GM18502 (cell line): Measurements from ENCODE around the gene AFAP1.
"Not testable (repeated sequence)": the region's sequence is repeated elsewhere in the genome, so short reads cannot be mapped to it uniquely, and the experiment has no call there.

Source experiments
- ATAC-seq: cut with Tn5 transposase; IDR thresholded peaks from one replicate; pipeline ENCODE4 v1.9.1; 2021; ENCODE audit warnings: mild to moderate bottlenecking; ENCODE audit not compliant: unreplicated experiment, poor library complexity

AFAP1 gene

DNA sequence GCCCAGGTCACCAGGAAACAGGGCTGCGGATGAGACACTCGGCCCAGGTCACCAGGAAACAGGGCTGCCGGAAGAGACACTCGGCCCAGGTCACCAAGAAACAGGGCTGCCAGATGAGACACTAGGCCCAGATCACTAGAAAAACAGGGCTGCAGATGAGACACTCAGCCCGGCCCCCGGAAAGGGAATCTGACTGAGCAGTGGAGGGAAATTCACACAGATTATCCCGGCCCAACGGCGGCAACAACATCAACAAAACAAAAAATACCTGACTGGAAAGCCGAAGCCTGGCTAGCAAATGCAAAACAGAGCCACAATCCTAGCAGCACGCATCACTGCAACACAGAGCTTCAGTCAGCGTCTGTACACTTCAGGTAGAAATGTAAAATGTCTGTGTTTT lies 20.7 kb downstream of the AFAP1 start:
- no peak for ATAC-seq

DNA sequence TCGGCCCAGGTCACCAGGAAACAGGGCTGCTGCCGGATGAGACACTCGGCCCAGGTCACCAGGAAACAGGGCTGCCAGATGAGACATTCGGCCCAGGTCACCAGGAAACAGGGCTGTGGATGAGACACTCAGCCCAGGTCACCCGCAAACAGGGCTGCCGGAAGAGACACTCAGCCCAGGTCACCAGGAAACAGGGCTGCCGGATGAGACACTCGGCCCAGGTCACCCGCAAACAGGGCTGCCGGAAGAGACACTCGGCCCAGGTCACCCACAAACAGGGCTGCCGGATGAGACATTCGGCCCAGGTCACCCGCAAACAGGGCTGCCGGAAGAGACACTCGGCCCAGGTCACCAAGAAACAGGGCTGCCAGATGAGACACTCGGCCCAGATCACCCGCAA lies 21.5 kb downstream of the AFAP1 start:
- not testable (repeated sequence) for ATAC-seq

DNA sequence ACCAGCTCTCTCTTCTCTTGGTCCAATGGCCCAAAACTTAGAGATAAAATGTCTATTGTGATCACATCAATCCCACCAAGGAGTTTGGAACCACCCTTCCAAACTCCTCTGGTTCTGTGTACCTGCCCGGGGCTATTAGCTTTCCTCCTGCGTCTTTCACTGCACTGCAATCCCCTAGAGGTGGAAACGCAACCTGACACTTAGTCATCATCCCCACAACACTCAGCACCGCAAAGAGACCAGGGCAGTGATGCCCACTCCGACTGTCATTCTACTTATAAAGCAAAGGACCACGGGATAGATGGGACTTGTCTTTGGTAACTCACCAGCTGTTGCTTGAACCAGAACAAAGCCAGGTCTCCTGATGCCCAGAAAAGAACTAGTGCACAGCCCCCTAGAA lies 22.0 kb downstream of the AFAP1 start:
- no peak for ATAC-seq

DNA sequence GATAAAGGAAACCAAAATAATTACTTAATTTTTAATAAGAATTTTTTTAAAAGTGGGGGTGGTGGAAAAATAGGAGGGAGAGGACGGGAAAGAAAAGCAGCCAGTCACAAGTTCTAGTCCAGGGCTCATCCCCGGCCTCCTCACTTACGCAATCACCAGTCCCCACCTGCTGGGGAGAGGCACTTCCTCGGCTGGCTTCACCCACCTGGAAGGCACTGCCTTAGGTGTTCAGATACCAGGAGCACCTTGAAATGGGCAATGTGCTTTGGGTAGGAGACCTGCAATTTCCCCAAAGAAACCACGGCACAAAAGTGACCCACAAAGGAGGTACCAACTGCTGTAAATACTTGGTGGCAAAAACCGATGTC lies 23.8 kb downstream of the AFAP1 start:
- ATAC-seq: no peak

DNA sequence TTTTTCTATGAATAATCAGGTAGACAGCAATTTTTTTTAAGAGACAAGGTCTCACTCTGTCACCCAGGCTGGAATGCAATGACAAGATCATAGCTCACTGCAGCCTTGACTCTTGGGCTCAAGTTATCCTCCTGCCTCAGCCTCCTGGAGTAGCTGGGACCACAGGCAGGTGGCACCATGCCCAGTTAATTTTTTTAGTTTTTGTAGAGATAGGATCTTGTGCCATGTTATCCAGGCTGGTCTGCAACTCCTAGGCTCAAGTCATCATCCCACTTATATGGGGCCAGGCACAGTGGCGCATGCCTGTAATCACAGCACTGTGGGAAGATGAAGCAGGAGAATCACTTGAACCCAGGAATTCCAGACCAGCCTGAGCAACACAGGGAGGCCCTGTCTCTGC lies 26.8 kb downstream of the AFAP1 start:
- no peak for ATAC-seq

DNA sequence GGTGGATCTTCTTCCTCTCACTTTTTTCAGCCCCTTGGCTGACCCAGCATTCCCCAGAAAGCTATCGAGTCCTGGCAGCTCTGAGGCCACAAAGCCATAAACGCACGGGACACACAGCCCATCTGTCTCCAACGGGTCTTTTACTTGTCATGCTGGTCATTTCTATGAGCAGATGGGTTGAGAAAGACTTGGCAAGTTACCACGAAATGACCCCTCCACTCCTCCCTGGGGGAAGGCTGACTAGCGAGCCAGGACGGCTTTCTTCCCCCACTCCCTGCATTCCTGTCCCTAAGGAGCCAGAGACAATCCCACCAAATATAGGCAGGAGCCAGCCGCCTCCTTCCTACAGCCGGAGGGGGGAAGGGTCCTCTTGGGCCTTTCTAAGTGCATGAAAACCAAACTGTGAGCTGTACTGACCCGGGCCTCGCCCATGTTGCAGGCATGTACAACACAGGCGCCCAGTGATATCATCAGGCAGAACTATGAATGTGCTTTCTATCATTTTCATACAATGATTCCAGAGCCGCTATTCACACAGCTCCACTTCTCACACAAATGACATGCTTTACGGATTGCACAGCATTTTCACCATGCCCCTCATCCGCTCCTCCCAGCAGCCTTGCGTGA lies 28.6 kb downstream of the AFAP1 start:
- no peak for ATAC-seq

DNA sequence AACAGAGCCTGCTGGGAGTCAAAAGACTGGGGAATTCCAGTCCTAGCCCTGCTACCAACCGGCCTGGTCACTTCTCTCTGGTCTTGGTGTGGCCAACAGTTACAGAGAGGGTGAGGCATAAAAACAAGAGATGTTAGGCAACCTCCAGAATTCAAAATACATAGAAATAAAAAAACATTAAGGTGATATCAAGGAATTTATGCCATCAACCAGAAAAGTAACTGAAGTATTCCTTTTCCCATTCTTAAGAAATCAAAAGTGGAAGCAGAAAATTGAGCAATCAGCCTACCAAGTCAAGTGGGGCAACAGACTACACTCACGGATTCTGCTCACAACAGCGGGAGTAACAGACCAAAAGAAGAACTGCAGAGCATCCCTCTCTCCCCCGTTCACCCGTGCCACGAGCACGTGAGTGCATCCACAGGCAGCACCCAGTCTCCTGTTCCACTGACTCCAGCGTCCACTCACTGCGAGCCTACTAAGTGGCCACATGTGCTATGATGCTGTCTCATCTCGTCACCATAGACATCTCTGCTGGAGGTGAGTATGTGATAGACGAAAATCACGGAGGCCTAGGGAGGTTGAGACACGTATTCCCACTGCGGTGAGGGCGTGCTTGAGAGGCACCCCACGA lies 29.3 kb downstream of the AFAP1 start:
- no peak for ATAC-seq

DNA sequence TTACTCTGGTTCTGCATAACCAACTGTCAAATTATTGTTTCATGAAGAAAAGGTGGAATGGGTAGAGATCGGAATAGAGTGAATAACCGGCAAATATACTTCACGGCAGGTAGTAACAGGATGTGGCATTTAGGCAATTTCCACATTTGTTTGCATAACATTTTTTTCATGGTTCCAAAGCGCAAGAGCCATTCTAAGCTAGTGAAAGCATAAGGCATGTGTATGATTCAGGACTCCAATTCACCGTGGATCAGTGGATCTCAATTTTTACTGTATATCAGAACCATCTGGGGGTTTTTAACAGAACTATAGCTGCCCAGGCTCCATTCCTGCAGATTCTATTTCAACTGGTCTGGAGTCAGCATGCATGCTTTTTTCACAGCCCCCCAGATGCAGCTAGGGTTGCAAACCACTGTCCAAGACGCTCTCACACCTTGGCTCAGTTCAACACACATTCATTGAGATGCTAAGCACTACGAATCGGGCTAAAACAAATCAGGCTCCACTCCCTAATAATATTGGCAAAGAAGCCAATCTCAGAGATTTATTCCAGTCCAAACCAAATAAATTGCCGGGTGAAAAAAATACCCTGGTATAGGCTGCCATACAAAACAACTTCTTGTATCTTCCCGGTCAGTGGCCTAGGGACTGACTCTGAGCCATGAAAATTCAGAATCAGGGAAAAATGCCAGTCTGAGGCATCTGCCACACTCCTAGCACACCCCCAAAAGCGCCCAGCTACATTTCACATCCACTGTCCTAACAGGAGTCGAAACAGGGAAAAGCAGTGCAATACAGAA lies 30.0 kb downstream of the AFAP1 start:
- ATAC-seq: no peak

DNA sequence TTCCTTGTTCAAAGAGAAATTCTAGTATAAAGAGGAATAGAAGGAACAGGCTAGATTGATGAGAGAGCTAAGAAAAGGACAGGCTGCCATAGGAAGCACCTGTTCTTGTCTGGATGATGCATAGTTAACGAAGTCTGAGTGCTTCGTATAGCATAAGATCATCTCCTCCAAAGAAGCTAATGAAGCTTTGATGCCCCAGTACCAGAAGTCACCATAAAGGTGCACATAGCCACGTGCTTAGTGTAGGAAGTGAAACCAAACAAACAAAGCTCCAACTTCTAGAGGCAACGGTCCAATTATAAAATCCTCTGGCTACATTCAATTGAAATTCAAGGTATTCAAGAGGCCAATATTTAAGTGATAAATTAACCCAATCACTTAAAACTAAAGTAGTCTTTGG lies 31.0 kb downstream of the AFAP1 start:
- no peak for ATAC-seq

DNA sequence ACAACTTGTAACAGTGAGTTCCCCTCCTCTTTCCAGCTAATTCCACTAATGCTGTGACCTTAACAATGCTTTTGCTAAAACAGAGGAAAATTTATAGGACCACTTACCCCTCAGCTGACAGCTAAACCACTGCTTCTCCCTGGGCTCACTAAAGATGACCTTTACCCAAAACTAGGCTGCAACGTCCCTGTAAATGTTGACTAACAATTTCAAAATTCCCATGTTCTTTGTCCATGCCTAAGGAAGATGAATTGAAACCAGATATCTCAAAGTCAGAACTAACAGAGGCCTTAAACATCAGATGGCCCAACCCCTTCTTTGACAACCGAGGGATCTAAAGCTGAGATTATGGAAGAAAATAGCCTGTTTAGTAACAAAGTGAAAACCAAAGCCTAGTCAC lies 32.5 kb downstream of the AFAP1 start:
- ATAC-seq: no peak

DNA sequence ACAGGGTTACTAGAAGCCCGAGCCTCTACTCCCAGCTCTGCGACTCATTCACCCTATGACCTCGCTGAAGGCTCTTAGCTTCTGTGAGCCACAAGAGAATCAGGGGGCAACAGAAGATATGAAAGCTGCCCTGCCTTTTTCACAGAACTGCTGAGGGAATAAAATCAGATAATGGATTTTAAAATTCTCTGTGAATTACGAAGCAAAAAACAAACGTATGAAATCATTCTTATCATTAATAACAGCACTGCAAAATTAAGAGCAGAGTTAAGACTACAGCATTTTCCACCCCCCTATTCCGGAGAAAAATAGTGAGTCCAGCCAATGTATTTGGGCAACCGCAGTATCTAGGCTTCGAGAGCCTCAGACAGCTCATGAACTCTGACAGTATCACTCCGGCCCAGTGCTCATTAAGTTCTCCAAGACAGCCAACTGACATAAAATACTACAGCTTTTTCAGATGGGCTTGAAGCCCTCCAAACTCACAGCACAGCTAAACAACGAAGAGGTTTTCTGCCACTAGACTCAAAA lies 33.4 kb downstream of the AFAP1 start:
- ATAC-seq: no peak

DNA sequence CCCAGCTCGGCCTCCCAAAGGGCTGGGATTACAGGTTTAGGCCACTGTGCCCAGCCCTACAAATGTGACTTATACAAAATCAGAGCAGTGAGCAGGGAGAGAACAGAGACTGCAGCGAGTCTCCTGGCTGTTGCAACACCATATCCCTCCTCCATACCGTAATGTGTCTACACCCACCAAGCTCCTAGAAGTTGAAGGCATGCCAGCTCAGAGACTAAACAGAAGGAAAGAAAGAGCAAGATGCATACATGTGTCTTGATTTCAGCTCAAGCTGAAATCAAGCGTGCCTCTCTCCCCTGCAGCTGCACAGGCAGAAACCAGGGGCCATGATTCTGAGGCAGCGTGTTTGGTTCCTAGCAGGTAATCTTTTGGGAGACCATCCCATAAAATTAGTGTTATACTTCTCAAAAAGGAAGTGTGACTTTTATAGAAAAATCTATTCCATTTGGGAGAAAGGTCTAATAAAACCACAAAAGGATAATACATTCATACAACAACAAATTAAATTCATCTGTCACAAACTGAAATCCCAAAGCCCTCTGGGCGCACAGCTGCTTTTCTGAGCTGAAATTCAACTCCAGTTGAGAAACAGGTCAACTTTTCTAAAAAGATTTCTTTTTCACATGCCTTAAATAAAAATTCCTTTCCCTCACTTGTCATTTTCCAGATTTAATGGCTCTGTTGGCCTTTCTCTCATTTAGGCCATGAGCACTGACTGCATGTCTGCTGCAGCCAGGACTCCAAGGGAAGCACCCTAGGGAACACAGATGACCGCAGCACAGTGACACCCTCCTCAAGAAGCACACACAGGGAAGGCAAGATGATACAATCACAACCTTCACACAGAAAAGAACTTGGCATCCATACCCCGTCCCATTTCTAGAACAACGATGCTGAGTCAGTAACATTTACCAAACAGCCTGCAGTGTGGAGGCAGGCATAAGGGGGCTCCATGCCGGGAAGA lies 34.4 kb downstream of the AFAP1 start:
- ATAC-seq: no peak

DNA sequence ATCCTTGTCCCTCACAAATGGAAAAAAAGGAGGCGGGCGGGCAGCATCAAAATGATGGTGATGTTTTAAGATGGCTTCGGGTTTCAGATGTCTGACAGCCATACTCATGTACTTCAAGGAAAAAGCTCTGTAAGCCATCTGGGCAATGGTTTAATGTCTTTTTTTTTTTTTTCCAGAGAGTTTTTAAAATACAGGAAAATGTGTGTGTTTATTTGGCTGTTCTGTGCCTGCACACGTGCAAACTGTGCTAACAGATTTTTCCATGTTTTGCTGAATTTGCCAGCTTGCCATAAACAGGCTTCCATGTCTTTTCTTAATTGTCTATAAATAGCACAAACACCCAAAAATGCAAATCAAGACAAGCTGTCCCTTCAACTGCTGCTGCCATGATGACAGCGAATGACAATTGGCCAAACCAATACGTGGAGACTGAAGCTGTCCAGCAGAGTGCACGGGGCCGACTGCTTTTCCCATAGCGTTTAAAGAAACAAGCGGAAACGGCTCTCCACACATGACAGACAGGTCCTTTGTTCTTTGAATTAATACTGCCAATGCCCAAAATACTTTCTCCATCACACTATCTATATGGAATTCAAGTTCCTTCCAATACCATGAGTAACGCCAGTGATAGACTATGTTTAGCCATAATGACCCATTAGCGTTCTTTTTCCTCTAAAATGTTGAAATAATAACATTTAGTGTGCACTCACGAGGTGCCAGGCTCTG lies 35.7 kb downstream of the AFAP1 start:
- ATAC-seq: no peak

DNA sequence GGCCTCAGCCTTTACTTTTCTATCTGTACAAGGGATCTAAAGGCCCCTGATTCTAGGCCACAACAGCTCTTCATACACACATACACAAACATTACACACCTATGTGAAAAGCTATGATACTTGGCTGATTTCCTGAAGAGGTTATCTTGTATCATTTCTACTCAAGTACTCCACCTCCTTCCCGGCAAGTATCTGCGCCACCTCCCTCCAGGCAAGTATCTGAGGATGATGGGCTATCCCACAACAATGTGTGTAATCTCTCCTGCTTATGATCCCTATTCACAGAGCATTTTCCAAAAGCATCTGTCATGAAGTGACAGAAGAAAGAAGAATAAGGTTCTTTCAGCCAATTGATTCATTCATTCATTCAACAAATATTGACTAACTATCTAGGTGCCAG lies 36.8 kb downstream of the AFAP1 start:
- no peak for ATAC-seq

DNA sequence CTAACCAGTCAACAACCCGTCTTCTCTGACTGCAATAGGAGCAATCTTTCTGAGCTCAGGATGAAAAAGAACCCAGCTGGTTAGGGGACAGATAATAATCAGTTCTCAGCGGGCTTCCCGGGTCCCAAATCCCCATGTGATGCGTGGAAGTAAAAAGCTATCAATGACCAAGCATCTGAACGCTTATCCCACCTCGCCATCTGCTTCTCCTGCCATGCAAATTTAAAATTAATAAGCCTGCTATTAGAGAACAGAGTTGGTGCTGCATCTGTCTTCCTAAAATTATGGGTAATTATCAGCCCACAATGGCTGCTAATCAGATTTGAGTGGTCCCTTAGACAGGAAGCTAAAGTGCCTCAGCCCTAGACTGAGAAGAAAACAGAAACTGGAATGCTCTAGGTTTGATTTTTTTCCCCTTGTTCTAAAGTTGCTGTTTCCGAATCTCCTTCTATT lies 37.5 kb downstream of the AFAP1 start:
- no peak for ATAC-seq

DNA sequence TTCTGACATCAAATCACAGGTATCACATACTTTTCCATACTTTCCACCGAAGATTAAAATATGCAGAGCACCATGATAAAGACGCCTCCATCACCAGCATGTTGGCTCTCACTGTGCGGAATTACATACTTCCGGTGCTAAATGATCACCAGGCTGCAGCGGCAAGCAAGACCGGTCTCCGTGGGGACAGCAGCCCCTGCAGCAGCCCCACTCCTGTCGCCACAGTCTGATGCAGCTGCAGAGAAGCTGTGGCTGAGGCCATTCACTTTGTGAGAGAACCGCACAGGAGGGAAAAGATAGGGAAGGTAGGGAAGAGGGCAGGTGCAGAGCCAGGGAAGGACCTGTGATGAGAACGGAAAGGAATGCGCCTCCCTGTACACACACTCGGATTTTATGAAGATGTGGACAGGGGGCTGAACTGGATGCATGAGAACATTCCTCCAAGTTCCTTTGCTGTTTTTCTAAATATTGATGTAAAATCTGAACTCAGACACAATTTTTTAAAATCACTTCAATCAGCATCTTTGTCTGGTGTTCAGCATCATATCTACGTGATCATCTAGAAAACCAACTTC lies 38.3 kb downstream of the AFAP1 start:
- ATAC-seq: no peak

DNA sequence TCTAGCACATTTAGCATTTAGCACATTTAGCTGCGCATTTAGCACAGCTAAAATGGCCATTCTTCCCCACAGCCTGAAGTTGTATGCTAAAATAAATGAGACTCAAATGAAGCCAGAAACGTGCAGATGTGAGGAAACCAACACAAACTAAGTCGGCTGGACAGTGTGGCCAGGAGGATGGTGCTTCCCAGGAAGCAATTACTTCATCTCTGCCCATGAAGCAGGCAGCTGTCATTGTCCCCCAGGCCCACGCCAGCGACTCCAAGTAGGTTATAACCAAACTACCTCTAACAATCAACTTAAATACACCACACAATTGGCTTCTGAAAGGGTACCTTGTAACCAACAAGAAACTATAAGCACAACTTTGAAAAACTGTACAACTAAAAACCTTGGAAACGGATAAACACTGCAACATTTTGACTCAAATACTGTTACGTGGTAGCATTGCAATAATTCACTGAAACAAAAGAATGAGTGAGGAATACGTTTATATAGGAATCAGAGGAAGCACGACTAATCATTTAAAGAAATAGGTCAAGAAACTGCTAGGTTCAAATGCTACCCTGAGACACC lies 39.2 kb downstream of the AFAP1 start:
- ATAC-seq: no peak

DNA sequence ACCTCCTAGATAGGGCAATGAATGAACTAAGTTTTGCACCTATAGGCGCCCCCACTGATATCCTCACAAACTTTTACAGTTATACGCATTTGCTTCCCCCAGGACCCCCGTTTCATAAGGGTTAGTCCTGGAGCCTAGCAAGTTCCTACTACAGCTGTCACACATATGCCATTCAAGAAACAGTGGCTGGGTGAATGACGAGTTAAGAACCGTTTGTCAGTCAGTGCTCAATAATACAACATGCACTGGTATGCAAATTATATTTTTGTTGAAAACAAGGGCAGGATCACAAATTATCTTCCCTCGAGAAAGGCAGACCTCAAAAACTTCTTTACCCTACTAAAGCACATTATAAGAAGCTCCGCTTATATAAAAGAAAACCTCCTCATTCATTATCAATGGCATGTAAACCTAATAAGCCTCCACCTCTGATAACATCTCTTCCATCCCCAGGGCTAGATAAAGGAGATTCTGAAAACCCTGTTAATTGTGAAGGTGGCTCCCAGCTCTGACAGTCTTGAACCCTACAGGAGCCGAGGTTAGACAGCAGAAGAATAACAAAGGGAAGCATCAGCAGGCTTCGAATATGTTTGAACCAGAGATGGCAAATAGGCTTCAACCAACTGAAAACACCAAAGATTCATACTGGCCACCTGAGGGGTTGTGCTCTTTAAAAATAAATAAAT lies 40.3 kb downstream of the AFAP1 start:
- ATAC-seq: no peak
